NCI-H2081 treated with DMSO at 0.1 percent for 48 hours (cell line): ENCODE results near the gene TBC1D22A.

Source experiments
- DNase-seq: peaks from one replicate; lab custom pipeline; 2025; lab: John Stamatoyannopoulos, UW

TBC1D22A gene

GRCh38 chr22:46795845-46796565, 33.6 kb downstream of the TBC1D22A start:
- DNase-seq: no peak

- DNase-seq: no peak
These were observed 34.2 kb downstream of the TBC1D22A start for GRCh38 chr22:46796566-46797195.

GRCh38 chr22:46797355-46797754, 34.9 kb downstream of the TBC1D22A start:
- no peak for DNase-seq

- DNase-seq: no peak
These were observed 35.6 kb downstream of the TBC1D22A start for GRCh38 chr22:46798041-46798365.

GRCh38 chr22:46798366-46799350, 36.2 kb downstream of the TBC1D22A start:
- no peak for DNase-seq

GRCh38 chr22:46799626-46800025, 37.2 kb downstream of the TBC1D22A start:
- no peak for DNase-seq

GRCh38 chr22:46800102-46800857, 37.8 kb downstream of the TBC1D22A start:
- DNase-seq: no peak

- DNase-seq: no peak
These were observed 38.9 kb downstream of the TBC1D22A start for GRCh38 chr22:46801331-46801811.

GRCh38 chr22:46801826-46802607, 39.6 kb downstream of the TBC1D22A start:
- no peak for DNase-seq

GRCh38 chr22:46802608-46803027, 40.2 kb downstream of the TBC1D22A start:
- DNase-seq: no peak

GRCh38 chr22:46803031-46803880, 40.8 kb downstream of the TBC1D22A start:
- DNase-seq: no peak

- DNase-seq: no peak
These were observed 41.5 kb downstream of the TBC1D22A start for GRCh38 chr22:46803936-46804335.

GRCh38 chr22:46806794-46807193, 44.3 kb downstream of the TBC1D22A start:
- DNase-seq: no peak

GRCh38 chr22:46807458-46807857, 45.0 kb downstream of the TBC1D22A start:
- no peak for DNase-seq

- DNase-seq: no peak
These were observed 46.9 kb downstream of the TBC1D22A start for GRCh38 chr22:46809153-46809885.

GRCh38 chr22:46810856-46811786, 48.7 kb downstream of the TBC1D22A start:
- no peak for DNase-seq

- no peak for DNase-seq
These were observed 49.7 kb downstream of the TBC1D22A start for GRCh38 chr22:46812034-46812605.

- no peak for DNase-seq
These were observed 50.3 kb downstream of the TBC1D22A start for GRCh38 chr22:46812788-46813187.
